GM21360 (cell line): ENCODE data around the gene FEM1A.
"Not testable (repeated sequence)": the region's sequence is repeated elsewhere in the genome, so short reads cannot be mapped to it uniquely, and the experiment has no call there.

ENCODE experiments used
- ATAC-seq: cut with Tn5 transposase; IDR thresholded peaks from one replicate; pipeline ENCODE4 v1.9.1; 2021; ENCODE audit warnings: mild to moderate bottlenecking, moderate library complexity; ENCODE audit not compliant: unreplicated experiment

Gene FEM1A

DNA sequence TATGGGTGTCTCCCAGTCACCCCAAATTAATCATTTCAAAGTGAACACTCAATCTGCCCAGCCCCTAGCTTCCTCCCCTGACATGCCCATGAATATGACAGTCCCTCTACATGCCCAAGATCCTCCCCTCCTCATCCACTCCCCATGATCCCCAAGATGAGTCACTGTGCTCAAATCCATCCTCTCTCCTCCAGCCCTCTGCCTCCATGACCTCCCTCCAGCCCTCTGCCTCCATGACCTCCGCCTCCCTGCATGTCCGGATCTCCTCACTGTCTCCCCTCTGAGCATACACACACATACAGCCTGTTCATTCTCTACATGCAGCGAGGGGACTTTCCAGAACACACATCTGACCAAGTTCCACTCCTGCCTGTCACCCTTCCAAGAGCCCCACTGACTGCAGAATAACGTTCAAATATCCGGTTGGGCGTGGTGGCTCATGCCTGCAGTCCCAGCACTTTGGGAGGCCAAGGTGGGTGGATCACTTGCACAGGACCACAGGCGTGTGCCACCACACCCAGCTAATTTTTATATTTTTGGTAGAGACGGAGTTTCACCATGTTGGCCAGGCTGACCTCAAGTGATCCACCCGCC lies 18.4 kb upstream of the FEM1A start:
- ATAC-seq, result no peak

GRCh38 chr19:4774136-4774535 lies 17.4 kb upstream of the FEM1A start:
- ATAC-seq, result no peak

- no peak for ATAC-seq
These were observed 15.8 kb upstream of the FEM1A start for GRCh38 chr19:4775627-4776152.

DNA sequence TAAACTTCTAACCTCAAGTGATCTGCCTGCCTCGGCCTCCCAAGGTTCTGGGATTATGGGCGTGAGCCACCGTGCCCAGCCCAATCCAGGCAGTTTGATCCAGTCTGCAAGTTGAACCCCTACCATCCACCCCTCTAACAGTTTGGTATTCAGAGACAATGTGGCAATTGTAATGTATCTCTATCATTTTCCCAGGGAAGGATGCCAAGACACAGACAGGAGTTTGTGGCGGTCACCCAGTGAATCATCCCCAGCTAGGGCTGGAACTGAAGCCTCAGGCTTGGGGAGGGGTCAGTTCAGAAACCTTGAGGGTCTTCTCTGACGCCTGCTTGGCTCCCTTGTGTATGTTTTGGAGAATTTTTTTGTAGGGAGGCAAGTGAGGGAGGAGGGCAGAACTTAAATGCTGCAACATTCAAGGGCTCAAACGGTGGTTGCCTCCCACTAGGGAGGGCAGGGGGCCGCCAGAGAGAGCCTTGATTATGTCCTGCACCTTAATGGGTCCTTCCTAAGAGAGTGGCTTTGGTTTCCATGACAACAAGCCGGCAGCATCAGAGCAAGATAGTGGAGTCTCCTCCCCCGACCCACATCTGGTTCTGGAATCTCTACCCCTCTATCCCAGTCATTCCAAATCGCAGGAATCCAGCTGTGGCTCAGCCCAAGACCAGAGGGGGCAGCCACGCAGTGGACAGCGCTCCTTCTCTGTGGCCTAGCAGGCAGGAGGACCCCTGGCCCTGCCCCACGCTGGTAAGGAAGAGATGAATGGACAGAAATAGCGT lies 14.9 kb upstream of the FEM1A start:
- ATAC-seq, result no peak

DNA sequence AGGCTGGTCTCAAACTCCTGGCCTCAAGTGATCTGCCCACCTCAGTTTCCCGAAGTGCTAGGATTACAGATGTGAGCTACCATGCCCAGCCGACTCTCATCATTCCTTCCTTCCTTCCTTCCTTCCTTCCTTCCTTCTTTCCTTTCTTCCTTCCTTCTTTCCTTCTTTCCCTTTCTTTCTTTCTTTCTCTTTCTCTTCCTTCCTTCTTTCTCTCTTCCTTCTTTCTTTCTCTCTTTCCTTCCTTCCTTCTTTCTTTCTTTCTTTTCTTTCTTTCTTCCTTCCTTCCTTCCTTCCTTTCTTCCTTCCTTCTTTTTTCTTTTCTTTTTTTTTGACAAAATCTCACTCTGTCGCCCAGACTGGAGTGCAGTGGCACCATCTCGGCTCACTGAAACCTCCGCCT lies 13.4 kb upstream of the FEM1A start:
- ATAC-seq, result not testable (repeated sequence)

DNA sequence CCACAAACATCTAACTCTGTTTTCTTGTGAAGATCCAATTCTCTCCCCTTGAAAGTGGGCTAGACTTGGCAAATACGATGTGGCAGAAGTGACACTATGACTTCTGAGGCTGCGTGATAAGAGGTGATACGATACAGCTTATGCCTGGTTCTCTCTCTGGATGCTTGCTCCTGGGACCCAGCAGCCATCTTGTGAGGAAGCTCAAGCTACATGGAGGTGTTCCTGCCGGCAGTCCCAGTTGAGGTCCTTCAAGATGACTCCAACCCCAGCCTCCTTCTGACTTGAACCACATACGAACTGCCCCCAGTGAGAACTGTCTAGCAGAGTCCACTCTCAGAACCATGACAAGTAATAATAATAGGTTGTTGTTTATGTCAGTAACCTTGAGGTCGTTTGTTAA lies 10.7 kb upstream of the FEM1A start:
- ATAC-seq, result no peak

DNA sequence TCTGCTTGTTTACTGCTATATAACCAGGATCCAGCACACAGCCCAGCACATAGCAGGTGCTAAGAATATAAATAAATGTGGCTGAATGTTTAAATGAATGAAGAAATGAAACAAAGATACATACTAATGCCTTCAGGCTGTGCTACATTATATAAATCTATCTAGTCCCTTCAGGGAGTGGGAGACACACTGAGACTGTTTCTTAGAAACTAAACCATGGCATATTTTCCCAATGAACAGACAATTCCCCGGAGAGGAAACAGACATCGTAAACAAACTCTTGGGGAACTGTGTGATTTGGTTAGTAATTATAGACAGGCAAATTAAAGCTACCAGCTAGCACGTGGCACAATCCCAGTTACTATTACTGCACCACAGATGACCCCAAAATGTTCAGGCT lies 9.7 kb upstream of the FEM1A start:
- no peak for ATAC-seq

DNA sequence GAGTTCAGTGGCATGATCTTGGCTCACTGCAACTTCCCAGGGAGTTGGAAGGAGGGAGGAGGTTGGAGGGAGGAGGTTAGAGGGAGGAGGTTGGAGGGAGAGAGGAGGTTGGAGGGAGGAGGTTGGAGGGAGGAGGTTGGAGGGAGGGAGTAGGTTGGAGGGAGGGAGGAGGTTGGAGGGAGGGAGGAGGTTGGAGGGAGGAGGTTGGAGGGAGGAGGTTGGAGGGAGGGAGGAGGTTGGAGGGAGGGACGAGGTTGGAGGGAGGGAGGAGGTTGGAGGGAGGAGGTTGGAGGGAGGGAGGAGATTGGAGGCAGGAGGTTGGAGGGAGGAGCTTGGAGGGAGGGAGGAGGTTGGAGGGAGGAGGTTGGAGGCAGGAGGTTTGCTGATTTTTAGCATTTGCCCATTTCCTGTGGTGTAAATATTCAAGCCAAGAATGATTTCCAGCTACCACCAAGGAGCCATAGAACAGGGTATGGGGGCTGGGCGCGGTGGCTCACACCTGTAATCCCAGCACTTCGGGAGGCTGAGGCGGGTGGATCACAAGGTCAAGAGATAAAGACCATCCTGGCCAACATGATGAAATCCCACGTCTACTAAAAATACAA lies 5.0 kb upstream of the FEM1A start:
- ATAC-seq, result not testable (repeated sequence)

GRCh38 chr19:4792019-4792865 lies 708 bp downstream of the FEM1A start:
- not testable (repeated sequence) for ATAC-seq

DNA sequence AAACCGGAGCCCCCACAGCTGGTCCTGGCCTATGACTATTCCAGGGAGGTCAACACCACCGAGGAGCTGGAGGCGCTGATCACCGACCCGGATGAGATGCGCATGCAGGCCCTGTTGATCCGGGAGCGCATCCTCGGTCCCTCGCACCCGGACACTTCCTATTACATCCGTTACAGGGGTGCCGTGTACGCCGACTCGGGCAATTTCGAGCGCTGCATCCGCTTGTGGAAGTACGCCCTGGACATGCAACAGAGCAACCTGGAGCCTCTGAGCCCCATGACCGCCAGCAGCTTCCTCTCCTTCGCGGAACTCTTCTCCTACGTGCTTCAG lies 1.3 kb downstream of the FEM1A start:
- ATAC-seq, result not testable (repeated sequence)

- ATAC-seq, result not testable (repeated sequence)
These were observed 1.7 kb downstream of the FEM1A start for GRCh38 chr19:4793278-4793677.

DNA sequence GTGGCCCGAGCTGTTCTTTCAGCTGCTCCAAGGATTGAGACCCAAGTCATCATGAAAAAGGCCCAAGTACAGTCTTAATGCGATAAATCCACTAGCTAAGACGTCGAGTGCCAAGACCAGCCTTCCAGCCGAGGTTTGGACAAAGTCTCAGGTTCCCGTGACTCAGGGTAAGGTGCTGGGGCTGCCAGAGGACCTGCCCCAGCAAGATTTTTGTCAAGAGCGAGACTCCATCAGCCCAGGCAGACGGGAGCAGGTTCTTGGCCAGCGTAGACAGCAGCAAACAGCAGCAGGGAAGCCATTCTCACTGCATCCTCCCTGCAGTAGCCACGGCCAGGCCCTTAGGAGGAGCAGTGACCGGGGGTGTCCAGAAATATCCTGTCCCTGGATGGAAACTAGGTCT lies 3.4 kb downstream of the FEM1A start:
- no peak for ATAC-seq

DNA sequence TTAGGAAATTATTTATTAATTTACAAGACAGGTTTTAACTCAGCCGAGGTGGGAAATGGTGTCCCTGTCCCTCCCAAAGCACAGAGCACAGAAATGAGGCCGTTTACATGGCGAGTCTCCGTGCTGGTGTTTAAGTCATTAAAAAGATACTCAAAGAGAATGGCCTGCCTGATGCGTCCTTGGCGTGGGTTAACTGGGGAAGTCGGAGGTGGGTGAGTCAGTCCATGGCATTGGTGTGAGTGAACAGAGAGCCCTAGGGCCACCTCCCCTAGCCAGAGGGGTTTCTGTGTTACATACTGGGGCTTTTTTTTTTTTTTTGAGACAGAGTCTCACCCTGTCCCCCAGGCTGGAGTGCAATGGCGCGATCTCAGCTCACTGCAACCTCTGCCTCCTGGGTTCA lies 3.9 kb downstream of the FEM1A start:
- no peak for ATAC-seq

GRCh38 chr19:4800591-4801081 lies 9.1 kb downstream of the FEM1A start:
- no peak for ATAC-seq

DNA sequence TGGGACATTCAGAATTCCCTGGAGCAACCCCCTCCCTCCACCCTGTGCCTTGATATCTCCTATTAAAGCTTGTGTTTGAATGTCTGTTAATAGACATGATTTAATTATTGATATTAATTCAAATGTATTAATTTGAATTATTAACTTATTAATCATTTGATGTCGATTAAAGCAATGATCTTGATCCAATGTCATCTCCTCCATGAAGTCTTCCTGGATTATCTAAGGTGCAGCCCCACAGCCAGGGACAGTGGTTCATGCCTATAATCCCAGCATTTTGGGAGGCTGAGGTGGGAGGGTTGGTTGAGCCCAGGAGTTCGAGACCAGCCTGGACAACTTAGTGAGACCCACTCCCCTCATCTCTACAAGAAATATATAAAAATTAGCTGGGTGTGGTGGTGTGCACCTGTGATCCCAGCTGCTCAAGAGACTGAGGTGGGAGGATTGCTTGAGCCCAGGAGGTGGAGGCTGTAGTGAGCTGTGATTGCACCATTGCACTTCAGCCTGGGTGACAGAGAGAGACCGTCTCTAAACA lies 9.6 kb downstream of the FEM1A start:
- ATAC-seq, result no peak

DNA sequence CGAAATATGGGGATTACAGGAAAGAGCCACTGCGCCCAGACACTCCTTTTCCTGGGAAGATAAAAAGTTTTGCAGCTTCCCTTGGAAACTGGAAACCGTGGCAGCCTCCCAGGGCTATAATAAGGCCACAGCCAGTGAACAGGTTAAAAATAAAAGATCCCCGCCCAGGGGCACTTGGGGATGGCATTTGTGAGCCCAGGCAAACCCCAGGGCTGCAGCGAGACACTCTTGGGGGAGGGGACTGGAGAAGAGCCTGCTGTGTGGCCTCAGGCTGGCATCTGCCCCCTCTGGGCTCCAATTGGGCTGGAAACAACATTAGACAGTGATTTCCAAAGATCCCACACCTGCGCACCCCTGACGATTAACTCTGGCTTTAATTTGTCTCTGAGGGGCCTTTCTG lies 11.2 kb downstream of the FEM1A start:
- no peak for ATAC-seq

DNA sequence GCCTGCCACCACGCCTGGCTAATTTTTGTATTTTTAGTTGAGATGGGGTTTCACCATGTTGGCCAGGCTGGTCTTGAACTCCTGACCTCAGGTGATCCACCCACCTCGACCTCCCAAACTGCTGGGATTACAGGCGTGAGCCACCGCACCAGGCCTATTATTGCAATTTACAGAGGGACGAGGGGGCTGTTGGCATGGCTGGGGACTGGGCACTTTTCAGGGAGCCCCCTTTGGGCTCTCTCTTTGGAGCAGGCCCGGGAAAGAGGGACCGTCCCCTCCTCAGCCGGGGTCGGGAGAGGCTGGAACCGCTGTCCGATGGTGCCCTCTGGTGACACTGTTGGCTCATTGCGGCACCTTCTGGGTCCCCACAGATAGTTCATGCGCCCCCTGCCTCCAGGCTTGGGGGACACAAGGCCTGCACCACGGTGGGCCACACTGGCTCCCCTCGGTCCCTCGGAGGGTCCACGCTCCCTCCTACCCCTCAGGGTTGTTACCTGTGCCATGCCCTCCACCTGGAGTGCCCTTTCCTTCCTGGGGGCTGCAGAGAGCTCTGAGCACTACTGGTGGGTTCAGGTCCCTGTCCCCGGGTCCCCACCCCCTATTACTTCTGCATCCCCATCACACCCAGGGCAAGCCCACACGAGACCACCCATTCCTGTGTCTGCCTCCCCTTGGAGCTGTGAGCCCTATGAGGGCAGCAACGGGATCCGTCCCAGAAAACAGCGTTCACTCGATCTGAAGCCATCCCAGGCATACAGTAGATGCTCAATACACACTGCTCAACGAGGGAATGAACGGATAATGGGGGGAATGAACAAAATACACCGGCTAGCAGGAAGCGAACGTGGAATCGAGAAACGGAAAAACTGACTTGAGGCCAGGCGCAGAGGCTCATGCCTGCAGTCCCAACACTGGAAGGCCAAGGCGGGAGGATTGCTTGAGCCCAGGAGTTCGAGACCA lies 12.5 kb downstream of the FEM1A start:
- ATAC-seq, result no peak

GRCh38 chr19:4805140-4805539 lies 13.6 kb downstream of the FEM1A start:
- ATAC-seq, result not testable (repeated sequence)

DNA sequence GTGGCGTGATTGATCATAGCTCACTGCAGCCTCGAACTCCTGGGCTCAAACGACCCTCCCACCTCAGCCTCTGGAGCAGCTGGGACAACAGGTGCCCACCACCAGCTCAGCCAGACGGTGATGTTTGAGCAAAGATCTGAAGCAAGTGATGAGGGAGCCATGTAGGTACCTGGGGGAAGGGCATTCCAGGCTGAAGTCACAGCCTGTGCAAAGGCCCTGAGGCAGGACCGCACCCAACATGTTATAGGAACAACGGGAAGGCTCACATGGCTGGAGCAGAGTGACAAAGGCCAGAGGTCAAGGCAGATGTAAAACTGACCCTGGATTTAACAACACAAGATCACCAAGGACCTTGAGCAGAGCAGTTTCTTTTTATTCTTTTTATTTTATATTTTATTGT lies 14.8 kb downstream of the FEM1A start:
- no peak for ATAC-seq

- ATAC-seq, result no peak
These were observed 15.7 kb downstream of the FEM1A start for GRCh38 chr19:4807188-4807587.
